ENCODE measurements around the gene ERBB2. TPM values are rescaled to one million over a fixed set of nuclear protein-coding genes. Genes with fewer than 3 reads are reported as not detected.

ERBB2 gene
- total and polyA plus RNA-seq, 2 of the 4 experiments (the other 2 are of a cell fraction) = 28.7 to 33.3 TPM

- no peak overlapping the region for H3K4me2 ChIP-seq (ENCODE audit: low read depth, low read length)
- 100% methylated on average over 1 of the region's 10 CpGs; no CpG with 5 or more reads in 1 of the 2 experiments for WGBS, 2 experiments (ENCODE audit: extremely low coverage in 2 of 2, insufficient read length in 1 of 2)
Measured at GRCh38 chr17:39711851-39712250, 12.0 kb downstream of the ERBB2 start.

More at GRCh38 chr17:39711851-39712250, 12.0 kb downstream of the ERBB2 start:
- H4K5ac ChIP-seq (ENCODE audit: low read depth, low read length) = no peak overlapping the region
- no peak overlapping the region for H2BK5ac ChIP-seq (ENCODE audit: low read depth, low read length, poor library complexity, severe bottlenecking)
- dilution Hi-C loops (cut with HindIII; ENCODE audit: low sequenced_read_pairs, unreplicated experiment) (no loop called here), in situ Hi-C loops (cut with MboI; ENCODE audit: low sequenced_read_pairs) (no loop called here), intact Hi-C loops (cut with micrococcal nuclease) (no loop called here)
- no peak for TF ChIP-seq USF2 (IDR thresholded peaks at IDR 0.05; ENCODE audit: low read depth, low read length)
- no peak for TF ChIP-seq MAFK (IDR thresholded peaks at IDR 0.05; ENCODE audit: low read depth, low read length)
- no peak for TF ChIP-seq CHD1 (IDR thresholded peaks at IDR 0.05; ENCODE audit: low read depth, low read length)
- TF ChIP-seq ELK1 (IDR thresholded peaks at IDR 0.05; ENCODE audit: borderline replicate concordance, low read depth, low read length) = no peak
- TF ChIP-seq RCOR1 (IDR thresholded peaks at IDR 0.05; ENCODE audit: insufficient replicate concordance, low read length) = no peak
- H3K79me1 ChIP-seq (ENCODE audit: low read depth in 1 of 2, low read length in 2 of 2) = peaks cover 0 to 10% of the 10 kb centered on the region in 2 experiments; a peak in 2 of 4 replicates
- no peak overlapping the region for H3K14ac ChIP-seq (replicated peaks; ENCODE audit: low read depth, low read length)
- DNase-seq (no peak), ATAC-seq (ENCODE audit: low read depth) (no peak)
- H3K27ac ChIP-seq (ENCODE audit: insufficient read depth, low read length) = no peak overlapping the region
- H3K9me1 ChIP-seq (ENCODE audit: insufficient read depth, low read length) = no peaks in the 10 kb centered on the region
- H3K23ac ChIP-seq (ENCODE audit: low read depth, low read length) = no peak overlapping the region
- H3K18ac ChIP-seq (ENCODE audit: low read depth, low read length) = no peak overlapping the region
- peaks cover 1% of the 10 kb centered on the region; the same call in 1 of the 2 replicates for H4K20me1 ChIP-seq (ENCODE audit: insufficient read depth, low read length)
- no peak overlapping the region for H3K4ac ChIP-seq (ENCODE audit: low read depth, low read length)
- no peaks in the 10 kb centered on the region for H3K9me3 ChIP-seq (ENCODE audit: control insufficient read depth, insufficient read depth, low read length)
- H2AK9ac ChIP-seq (replicated peaks; ENCODE audit: low read depth, low read length, poor library complexity) = no peak overlapping the region
- peaks cover 67% of the 10 kb centered on the region for H3K36me3 ChIP-seq (ENCODE audit: control insufficient read depth, insufficient read depth, low read length)
- no TSS peak for BruUV-seq (replicated peaks)
- no peak overlapping the region for H3K56ac ChIP-seq (ENCODE audit: extremely low read depth, insufficient read depth, low read length)
- no peak overlapping the region for H2AK5ac ChIP-seq (ENCODE audit: low read depth, low read length)
- H3K9ac ChIP-seq (ENCODE audit: low read depth, low read length) = no peak overlapping the region
- no peak overlapping the region for H4K91ac ChIP-seq (ENCODE audit: insufficient read depth, low read depth, low read length)
- H3K4me1 ChIP-seq (ENCODE audit: control insufficient read depth, insufficient read depth, low read length) = no peaks in the 10 kb centered on the region
- H3K4me3 ChIP-seq (ENCODE audit: insufficient read depth, low read depth, low read length) = no peak overlapping the region
- no peak overlapping the region for H2BK15ac ChIP-seq (ENCODE audit: low read depth, low read length)
- H3K27me3 ChIP-seq (ENCODE audit: control insufficient read depth, insufficient read depth, low read length) = no peaks in the 10 kb centered on the region
- POLR2A ChIA-PET (ENCODE audit: unreplicated experiment) = no interaction called here
- no peak overlapping the region for H2BK120ac ChIP-seq (ENCODE audit: low read depth, low read length)
- no peak overlapping the region for H2AFZ ChIP-seq (replicated peaks; ENCODE audit: low read length, poor library complexity)
- CTCF ChIA-PET = no interaction called here
- H2BK20ac ChIP-seq (ENCODE audit: low read depth, low read length) = no peak overlapping the region
- no peak overlapping the region for H4K8ac ChIP-seq (ENCODE audit: low read depth in 2 of 2, low read length in 2 of 2)

Measured in IMR-90 (cell line).